Hypothalamus (tissue), 51 donors: ENCODE measurements around the gene EVX1.

Experiments
- DNase-seq, 51 donors: peaks; one replicate each; lab custom pipeline; 2025; lab: John Stamatoyannopoulos, UW

The EVX1 gene

GRCh38 chr7:27242555-27243339 lies at the start of gene EVX1:
Gene EVX1, plus strand, starts transcription at chr7:27242802. Its CDS starts 229 bp downstream, at chr7:27243031.
- DNase-seq: no peak

GRCh38 chr7:27193335-27194001 lies 49.1 kb upstream of the EVX1 start:
- no peak for DNase-seq

- DNase-seq: no peak
Measured at GRCh38 chr7:27194002-27194352, 48.6 kb upstream of the EVX1 start.

- DNase-seq: no peak
Measured at GRCh38 chr7:27194686-27195379, 47.8 kb upstream of the EVX1 start.

GRCh38 chr7:27196287-27196767 lies 46.3 kb upstream of the EVX1 start:
- DNase-seq: peak in 44 of 51 donors; percentile 1 to 88 (median 44)

- DNase-seq: no peak
Measured at GRCh38 chr7:27197137-27198042, 45.2 kb upstream of the EVX1 start.

- no peak for DNase-seq
Measured at GRCh38 chr7:27198138-27198841, 44.3 kb upstream of the EVX1 start.

- no peak for DNase-seq
Measured at GRCh38 chr7:27198871-27199801, 43.5 kb upstream of the EVX1 start.

- DNase-seq: no peak
Measured at GRCh38 chr7:27199849-27200760, 42.5 kb upstream of the EVX1 start, which contains the start of gene HOXA13. Gene HOXA13, minus strand, starts transcription at chr7:27200091. Its CDS starts 14 bp downstream, at chr7:27200077.

- DNase-seq: no peak
Measured at GRCh38 chr7:27200761-27201579, 41.6 kb upstream of the EVX1 start.

GRCh38 chr7:27201580-27202017 lies 41.0 kb upstream of the EVX1 start:
- DNase-seq: no peak

- no peak for DNase-seq
Measured at GRCh38 chr7:27202018-27202861, 40.4 kb upstream of the EVX1 start.

GRCh38 chr7:27202862-27203134 lies 39.8 kb upstream of the EVX1 start:
- no peak for DNase-seq

- DNase-seq: no peak
Measured at GRCh38 chr7:27203365-27203953, 39.1 kb upstream of the EVX1 start.

GRCh38 chr7:27203964-27204594 lies 38.5 kb upstream of the EVX1 start:
- no peak for DNase-seq
